Amygdala (tissue), 56 donors: ENCODE measurements around the gene HDAC1.
"Not testable (repeated sequence)": the region's sequence is repeated elsewhere in the genome, so short reads cannot be mapped to it uniquely, and the experiment has no call there.

Experiments
- DNase-seq, 56 donors: peaks; one replicate each; lab custom pipeline; 2025; lab: John Stamatoyannopoulos, UW

Gene HDAC1

DNA sequence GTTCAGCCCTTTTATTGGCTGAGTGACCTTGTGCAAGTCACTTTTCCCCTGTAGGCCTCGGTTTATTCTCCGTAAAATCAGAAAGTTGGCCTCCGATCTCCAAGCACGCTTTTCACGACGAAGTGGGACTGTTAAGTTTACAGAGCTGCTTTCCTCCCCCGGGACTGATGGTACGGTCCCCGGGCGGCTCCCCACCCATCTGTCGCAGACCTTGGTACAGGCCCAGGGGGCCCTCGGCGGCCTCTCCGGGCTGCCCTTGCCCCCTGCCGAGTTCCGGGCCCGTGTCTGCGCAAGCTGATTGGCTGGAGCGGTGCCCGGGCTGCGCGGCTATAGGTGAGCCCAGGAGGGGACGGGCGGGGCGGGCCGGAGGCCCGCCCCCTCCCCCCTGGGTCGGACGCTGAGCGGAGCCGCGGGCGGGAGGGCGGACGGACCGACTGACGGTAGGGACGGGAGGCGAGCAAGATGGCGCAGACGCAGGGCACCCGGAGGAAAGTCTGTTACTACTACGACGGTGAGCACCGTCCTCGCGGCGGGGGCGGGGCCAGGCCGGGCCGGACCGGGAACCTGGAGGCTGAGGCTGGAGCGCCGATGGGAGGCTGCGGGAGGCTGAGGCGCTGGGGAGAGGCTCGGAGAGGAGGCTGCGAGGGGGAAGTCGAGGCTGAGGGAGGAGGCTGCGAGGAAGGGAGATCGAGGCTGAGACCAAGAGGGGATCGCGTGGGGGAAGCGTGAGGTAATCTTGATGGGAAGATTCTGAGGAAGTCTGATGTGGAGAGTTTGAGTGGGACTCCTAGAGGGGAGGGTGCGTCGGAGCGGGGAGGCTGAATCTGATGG, at the start of gene HDAC1:
HDAC1 (plus strand) TSS at position 376 of the 831 bp plus-strand sequence; CDS start at position 463, 87 bp downstream.
- DNase-seq, result peak; percentile 12 to 90 (median 77)

DNA sequence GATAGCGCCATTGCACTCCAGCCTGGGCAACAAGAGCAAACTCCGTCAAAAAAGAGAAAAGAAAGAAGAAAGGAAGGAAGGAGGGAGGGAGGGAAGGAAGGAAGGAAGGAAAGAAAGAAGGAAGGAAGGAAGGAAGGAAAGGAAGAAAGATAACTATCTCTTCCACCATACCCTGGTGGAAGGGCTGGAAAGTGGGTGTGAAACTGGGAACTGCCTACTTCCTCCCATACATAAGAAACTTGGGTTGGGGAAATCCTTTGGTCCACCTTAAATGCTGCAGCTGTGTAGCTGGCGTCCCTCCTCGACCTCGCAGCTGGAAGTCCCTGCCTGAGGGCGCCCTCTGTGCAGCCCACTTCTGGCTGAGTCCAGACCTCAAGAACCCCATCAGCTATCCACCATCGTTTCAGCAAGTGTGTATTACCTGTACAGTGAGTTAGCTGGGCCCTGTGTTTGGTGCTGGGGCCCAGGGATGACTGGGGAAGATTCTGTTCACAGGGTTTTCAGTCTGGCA, 49.5 kb upstream of the HDAC1 start:
- peak in 40 of 56 donors; percentile 3 to 75 (median 24) for DNase-seq

DNA sequence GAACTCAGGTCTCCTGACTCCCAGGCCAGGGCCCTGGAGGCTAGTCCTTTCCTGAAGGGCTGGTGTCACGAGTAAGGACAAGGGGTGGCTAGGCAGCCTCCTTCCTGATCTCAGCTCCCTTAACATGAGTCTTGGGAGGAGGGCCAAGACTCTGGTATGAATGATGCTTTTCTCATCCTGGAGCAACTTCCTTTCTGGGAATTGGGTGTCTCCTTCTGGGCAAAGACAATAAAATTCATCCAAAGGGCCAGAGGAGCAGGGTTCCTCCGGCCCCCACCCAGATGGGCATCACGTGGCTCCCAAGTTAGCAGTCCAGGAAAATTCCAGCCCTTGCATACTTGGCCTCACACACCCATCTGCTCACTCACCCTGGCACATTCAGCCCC, 45.0 kb upstream of the HDAC1 start, which contains the start of gene FAM167B:
FAM167B (plus strand) TSS at position 335 of the 386 bp plus-strand sequence. CDS start 200 bp downstream, outside the sequence.
- no peak for DNase-seq

DNA sequence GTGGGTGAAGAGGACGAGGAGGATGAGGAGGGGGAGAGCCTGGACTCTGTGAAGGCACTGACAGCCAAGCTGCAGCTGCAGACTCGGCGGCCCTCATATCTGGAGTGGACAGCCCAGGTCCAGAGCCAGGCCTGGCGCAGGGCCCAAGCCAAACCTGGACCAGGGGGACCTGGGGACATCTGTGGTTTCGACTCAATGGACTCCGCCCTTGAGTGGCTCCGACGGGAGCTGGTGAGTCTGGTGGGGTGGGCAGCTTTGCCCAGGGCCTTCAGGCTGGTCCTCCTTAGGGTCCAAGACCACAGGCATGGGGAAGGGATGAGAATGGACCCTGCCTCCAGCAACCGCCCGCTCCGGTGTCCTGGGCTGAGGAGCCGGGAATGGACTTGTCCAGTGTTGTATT, 44.4 kb upstream of the HDAC1 start:
- no peak for DNase-seq

DNA sequence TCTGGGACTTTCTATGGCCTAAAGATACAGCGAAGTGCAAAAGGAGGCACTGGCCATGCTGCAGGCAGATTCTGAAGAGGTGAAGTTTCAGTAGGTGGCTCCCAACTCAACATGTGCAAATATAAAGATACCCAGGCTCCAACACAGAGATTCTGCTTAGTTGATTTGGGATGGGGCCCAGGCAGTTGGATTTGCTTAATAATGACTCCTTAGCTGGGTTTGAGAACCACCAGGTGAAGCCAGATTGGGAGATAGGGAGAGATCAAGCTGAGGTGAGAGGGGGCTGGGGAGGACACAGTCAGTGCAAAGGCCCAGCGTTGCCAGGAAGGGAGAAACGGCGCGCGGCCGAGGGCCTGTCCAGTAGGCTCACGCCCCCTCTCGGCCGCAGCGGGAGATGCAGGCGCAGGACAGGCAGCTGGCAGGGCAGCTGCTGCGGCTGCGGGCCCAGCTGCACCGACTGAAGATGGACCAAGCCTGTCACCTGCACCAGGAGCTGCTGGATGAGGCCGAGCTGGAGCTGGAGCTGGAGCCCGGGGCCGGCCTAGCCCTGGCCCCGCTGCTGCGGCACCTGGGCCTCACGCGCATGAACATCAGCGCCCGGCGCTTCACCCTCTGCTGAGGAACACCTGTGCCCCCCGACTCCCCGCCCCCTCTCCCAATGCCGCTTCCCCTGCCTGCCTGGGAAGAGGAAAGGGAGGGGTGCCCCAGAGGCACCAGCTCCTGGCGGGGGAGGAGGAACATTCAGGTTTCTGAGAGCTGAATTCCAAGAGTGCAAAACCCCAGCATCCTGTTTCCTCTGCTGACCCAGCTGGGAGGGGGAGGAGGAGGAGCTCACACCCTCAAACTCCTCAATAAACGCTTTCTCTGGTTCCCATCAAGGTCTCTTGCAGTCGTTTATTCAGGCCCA, 43.6 kb upstream of the HDAC1 start:
- peak in 16 of 56 donors; percentile 1 to 56 (median 10) for DNase-seq

DNA sequence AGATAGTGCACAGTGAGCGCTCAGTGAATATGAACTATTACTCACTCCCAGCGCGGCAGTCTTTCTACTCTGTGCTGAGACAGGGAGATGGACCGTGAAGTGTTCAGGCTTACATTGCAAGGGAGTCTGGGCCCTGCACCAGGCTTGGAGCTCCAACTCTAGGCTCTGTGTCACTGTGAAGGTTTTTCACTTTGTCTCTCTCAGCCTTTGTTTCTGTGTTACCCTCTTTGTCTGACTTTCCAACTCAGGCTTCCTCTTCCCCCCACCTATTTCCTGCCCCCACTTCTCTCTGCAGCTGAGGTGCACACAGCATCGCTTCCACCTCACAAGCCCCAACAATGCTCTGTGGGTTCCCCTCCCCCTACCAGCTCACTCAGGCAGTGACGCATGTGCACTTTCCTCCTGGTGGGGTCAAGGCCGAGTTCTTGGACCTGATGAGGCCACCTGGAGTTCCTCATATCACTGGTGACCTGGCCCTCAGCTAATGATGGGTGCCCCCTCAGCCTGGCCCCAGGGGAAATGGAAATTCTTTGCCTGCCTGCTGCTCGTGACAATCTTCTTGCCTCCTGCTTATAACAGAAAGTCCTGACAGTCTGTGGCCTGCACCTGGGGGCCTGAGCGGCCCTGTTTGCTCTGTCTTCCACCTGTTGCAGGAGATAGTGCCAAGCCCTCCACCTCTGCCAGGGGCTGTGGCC, 41.9 kb upstream of the HDAC1 start:
- no peak for DNase-seq

DNA sequence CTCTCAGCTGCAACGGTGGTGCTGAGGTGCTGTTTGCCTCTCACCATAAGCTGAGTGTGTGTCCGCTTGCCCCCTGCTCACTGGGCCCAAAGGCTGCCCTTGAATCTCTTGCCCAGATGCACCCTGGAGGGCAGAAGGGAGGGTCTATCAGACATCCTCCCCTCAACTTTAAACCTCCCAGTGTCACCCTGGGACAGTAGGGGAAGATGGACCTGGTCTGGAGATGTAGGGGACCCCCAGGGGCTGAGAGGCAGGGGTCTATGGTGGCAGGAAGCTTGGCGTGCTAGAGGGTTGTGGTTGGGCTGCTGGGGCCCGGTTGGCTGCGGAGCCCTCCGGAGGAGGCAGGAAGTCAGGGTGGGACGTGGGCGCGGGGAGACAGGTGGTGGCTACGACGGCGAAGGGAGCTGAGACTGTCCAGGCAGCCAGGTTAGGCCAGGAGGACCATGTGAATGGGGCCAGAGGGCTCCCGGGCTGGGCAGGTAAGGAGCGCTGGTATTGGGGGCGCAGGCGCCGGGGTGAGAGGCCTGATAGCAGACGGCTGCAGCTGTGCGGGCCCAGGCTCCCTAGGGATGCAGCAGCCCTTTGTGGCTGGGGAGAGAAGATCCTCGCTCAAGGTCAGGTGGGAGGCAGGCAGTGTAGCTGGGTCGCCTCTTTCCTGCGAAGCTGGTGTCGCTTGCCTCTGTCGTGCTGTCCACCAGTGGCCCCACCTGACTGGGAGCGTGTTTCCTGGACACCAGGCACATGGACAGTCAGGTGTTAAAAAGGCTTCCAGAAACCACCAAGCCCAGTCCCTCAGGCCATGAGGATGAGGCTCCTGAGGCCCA, 40.8 kb upstream of the HDAC1 start, which contains the start of gene LCK:
LCK (plus strand) TSS at position 373 of the 824 bp plus-strand sequence. CDS start 23,065 bp downstream, outside the sequence.
- no peak for DNase-seq

DNA sequence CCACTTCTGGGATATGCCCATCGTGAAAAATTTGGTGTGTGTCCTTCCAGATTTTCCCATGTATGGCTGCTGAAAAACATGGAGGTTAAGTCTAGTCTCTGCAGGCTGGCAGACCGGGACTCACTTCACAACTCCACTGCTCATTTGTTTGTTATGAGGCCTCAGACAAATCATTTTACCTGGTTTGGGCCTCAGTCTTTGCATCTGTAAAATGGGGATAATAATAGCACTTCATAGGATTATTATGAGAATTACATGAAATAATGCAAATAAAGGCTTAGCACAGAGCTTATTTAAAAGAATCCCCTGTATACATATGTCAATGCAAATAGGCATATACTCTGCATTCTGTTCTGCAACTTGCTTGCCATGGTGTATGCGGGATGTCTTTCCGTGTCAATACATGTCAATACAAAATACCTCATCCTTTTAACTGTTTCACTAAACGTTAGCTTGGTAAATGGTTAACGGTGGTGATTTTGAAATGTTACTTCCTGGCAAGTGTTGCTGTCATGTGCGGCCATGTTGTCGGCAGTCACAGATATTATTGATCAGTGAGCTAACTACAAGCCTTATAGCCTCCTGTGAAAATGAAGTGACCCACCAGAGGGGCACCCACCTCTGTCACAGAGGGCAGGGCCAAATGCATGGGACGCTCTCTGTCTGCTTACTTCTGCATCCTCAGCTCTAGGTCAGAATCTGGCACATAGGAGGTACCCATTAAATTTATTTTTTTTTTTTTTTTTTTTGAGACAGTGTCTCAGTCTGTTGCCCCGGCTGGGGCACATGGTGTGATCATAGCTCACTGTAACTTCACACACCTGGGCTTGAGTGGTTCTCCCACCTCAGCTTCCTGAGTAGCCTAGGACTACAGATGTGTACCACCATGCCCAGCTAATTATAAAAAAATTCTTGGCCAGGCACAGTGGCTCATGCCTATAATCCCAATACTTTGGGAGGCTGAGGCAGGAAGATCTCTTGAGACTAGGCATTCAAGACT, 36.5 kb upstream of the HDAC1 start:
- DNase-seq, result no peak

DNA sequence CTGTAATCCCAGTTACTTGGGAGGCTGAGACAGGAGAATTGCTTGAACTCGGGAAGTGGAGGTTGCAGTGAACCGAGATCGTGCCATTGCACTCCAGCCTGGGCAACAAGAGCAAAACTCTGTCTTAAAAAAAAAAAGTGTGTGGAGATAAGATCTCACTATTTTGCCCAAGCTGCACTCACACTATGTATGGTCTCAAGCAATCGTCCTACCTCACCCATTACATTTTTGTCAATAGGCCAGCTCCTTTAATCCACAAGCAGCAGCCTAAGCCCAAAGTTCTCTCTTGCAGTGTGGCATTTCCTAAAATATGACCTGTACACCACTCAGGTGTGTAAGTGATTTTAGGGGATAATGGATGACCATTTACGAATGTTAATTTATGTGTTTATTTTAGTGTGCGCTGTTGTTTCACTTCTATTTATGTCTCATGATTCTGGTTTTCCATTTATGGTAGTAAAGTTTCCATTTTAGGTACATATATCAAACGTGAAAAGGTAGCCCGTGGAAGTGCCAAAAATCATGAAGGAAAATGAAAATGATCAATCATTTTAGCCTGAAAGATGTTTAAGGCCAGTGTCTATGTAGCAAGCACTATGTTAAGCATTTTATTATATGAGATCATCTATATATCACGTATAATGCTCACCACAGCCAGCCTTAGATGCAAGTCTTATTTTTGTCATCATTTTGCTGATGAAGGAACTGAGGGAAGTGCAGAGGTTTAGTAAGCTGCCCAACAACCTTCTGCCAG, 35.2 kb upstream of the HDAC1 start:
- DNase-seq, result no peak

DNA sequence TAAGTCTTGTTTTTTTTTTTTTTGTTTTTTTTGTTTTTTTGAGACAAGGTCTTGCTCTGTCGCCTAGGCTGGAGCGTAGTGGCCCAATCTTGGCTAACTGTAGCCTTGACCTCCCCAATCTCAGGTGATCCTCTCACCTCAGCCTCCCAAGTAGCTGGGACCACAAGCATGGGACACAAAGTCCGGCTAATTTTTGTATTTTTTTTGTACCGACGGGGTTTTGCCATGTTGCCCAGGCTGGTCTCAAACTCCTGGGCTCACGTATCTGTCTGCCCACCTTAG, 34.7 kb upstream of the HDAC1 start:
- DNase-seq, result no peak

DNA sequence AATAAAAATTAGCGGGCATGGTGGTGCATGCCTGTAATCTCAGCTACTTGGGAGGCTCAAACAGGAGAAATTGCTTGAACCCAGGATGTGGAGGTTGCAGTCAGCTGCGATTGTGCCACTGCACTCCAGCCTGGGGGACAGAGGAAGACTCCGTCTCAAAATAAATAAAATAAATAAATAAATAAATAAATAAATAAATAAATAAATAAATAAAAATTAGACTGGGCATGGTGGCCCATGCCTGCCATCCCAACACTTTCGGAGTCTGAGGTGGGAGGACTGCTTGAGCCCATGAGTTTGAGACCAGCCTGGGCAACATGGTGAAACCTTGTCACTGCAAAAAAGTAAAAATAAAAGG, 28.7 kb upstream of the HDAC1 start:
- not testable (repeated sequence) for DNase-seq

DNA sequence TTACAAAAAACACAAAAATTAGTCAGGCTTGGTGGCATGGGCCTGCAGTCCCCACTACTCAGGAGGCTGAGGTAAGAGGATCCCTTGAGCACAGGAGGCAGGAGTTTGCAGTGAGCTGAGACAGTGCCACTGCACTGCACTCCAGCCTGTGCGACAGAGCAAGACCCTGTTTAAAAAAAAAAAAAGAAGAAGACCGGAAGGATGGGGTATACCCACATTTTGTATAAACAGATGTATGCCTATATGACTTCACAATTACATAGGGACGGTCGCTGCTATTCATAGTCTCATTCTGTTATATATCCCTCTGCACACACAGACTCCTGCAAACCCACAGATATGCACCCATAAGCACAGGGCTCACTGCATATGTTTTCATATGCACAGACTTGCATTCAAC, 28.1 kb upstream of the HDAC1 start:
- DNase-seq, result no peak

DNA sequence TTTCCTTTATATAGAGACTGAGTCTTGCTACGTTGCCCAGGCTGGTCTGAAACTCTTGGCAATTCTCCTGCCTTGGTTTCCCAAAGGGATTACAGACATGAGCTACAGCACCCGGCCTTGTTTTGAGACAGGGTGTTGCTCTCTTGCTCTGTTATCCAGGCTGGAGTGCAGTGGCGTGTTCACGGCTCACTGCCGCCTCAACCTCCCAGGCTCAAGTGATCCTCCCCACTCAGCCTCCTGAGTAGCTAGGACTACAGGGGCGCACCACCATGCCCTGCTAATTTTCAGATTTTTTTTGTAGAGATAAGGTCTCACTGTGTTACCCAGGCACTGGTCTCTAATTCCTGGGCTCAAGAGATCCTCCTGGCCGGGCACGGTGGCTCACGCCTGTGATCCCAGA, 26.0 kb upstream of the HDAC1 start:
- no peak for DNase-seq

DNA sequence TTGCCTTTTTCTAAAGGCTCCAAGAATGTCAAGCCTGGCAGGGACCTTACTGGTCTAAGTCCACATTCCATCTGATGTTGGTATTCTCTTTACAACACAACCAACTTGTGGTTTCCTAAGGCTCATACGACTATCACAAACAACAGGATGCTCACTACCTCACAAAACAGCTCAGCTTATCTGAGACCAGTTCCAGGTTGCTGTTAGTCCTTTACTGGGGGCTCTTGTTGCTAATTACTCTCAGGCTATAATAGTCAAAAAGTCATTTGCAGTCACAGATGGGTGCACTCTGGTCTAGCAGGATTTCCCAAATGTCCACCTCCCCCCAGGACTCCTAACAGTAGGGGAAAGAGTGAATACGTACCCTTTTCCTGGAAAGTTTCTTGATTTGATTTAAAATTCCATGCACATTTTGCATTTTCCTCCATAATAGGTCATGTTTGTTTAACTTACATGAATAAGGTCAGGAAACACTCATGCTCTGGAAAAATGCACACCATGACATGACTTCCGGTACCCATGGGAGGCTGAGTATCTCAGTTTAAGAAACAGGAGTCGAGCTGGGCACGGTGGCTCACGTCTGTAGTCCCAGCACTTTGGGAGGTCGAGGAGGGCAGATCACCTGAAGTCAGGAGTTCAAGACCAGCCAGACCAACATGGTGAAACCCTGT, 24.8 kb upstream of the HDAC1 start:
- no peak for DNase-seq

DNA sequence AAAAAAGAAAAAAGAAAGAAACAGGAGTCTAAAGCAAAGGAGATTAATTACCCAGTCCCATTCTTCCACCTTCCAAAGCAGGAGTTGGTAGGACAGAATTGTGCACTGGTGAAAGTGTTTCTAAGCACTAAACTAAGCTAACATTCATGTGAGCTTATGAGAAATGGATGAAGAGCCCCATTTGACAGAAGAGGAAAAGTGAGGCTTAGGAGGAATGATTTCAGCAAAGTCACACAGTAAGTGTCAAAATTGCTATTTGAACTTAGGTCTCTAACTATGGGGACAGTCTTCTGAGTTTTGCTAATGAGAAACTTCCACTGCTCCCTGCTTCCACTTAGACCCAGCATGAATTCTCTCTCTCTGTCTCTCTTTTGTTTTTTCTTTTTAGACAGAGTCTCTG, 22.1 kb upstream of the HDAC1 start:
- DNase-seq, result no peak

DNA sequence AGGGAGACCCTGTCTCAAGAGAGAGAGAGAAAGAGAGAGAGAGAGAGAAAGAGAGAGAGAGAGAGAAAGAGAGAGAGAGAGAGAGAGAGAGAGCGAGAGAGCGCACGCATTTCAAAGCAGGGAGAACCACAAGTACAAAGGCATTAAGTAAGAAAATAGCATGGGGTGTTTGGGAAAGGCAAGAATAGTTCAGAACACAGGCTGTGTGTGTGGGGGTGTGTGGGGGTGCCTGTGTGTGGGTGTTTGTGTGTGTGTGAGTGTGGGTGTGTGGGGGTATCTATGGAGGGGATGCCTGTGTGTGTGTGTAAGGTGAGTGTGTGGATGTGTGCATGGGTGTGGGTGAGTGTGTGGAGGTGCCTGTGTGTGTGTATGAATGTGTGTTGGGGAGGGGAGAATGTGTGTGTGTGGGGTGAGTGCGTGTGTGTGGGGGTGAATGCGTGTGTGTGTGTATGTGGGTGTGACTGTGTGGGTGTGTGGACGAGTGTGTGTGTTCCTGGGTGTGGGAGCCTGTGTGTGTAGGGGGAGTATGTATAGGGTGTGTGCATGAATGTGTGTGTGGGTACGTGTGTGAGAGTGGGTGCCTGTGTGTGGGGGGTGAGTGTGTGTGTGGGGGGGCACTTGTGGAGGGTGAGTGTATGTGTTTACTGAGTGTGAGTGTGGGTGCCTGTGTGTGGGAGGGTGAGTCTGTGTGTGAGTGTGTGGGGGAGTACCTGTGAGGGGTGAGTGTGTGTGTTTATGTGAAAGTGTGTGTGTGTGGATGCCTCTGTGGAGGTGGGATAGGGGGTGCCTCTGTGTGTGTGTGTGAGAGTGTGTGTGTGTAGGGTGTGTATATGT, 19.1 kb upstream of the HDAC1 start:
- DNase-seq, result peak in 2 of 56 donors; percentile 22 to 49
